ENCODE results near the gene CD86. TPM values are rescaled to one million over a fixed set of nuclear protein-coding genes. Genes with fewer than 3 reads are reported as not detected.

The CD86 gene
- total and polyA plus RNA-seq, 3 donors from 2014 or later = 3.2 to 4.5 (median 3.4) TPM

DNA sequence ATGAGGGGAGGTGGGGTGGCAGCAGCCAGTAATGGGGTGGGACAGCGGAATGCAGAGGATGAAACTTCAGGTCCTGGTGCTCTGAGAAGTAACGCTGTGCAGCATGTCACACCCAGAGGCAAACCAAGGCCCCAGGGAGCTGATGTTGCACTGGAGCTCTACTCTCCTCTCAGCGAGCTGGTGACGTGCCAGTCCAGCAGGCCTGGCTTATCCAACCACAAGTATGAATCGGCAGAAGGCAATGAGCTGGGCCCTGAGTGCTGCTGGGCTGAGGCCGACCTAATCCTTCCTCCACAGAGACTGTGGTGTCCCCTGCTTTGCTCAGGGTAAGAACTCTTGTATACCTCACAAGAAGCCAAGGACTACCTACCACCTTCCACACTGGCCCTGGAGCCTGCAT is 30.5 kb downstream of the CD86 start:
- no peaks in the 10 kb centered on the region for H3K36me3 ChIP-seq (ENCODE audit: low read depth, missing control alignments)
- TF ChIP-seq CTCF (IDR thresholded peaks at IDR 0.05) (no peak), POLR2A (IDR thresholded peaks at IDR 0.05) (no peak)
- H3K27me3 ChIP-seq = no peaks in the 10 kb centered on the region
- H3K9me3 ChIP-seq = no peaks in the 10 kb centered on the region
- intact Hi-C loops (cut with DNase I; ENCODE audit: low total_unique reads) = no loop called here
- no peak for DNase-seq
- no peak overlapping the region for H3K4me3 ChIP-seq
- H3K27ac ChIP-seq = no peak overlapping the region
- 82 to 87% methylated on average over 6 of the region's 6 CpGs for WGBS, 2 donors
- no peaks in the 10 kb centered on the region for H3K4me1 ChIP-seq

DNA sequence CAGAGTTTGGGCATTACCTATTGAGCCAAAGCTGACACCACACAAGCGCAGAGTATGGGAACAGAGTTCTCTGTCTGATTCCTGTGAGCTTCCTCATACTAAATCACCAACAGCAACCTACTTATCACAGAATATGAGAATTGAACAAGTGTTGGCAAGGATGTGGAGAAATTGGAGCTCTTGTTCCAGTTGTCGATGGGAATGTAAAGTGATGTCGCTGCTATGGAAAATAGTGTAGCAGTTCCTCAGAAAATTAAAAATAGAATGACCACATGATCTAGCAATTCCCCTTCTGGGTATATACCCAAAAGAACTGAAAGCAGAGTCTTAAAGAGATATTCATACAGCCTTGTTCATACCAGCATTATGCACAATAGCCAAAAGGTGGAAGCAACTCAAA is 33.4 kb downstream of the CD86 start:
- no peak overlapping the region for H3K4me3 ChIP-seq
- intact Hi-C loops (cut with DNase I; ENCODE audit: low total_unique reads) = no loop called here
- no peaks in the 10 kb centered on the region for H3K4me1 ChIP-seq
- TF ChIP-seq POLR2A (IDR thresholded peaks at IDR 0.05) = no peak
- TF ChIP-seq CTCF (IDR thresholded peaks at IDR 0.05) = no peak
- DNase-seq = no peak
- no peaks in the 10 kb centered on the region for H3K36me3 ChIP-seq (ENCODE audit: low read depth, missing control alignments)
- H3K27me3 ChIP-seq = no peaks in the 10 kb centered on the region
- 89 to 91% methylated on average over 3 of the region's 3 CpGs for WGBS, 2 donors
- no peak overlapping the region for H3K27ac ChIP-seq
- H3K9me3 ChIP-seq = no peaks in the 10 kb centered on the region

GRCh38 chr3:122091602-122092295 is 36.6 kb downstream of the CD86 start:
- TF ChIP-seq CTCF (IDR thresholded peaks at IDR 0.05) (no peak), POLR2A (IDR thresholded peaks at IDR 0.05) (no peak)
- intact Hi-C loops (cut with DNase I; ENCODE audit: low total_unique reads) = no loop called here
- Histone ChIP-seq H3K4me3 (no peak overlapping the region), H3K4me1 (no peaks in the 10 kb centered on the region), H3K27me3 (no peaks in the 10 kb centered on the region), H3K36me3 (ENCODE audit: low read depth, missing control alignments) (no peaks in the 10 kb centered on the region), H3K9me3 (no peaks in the 10 kb centered on the region), H3K27ac (no peak overlapping the region)
- 54 to 67% methylated on average over 4 of the region's 4 CpGs for WGBS, 2 donors
- no peak for DNase-seq

DNA sequence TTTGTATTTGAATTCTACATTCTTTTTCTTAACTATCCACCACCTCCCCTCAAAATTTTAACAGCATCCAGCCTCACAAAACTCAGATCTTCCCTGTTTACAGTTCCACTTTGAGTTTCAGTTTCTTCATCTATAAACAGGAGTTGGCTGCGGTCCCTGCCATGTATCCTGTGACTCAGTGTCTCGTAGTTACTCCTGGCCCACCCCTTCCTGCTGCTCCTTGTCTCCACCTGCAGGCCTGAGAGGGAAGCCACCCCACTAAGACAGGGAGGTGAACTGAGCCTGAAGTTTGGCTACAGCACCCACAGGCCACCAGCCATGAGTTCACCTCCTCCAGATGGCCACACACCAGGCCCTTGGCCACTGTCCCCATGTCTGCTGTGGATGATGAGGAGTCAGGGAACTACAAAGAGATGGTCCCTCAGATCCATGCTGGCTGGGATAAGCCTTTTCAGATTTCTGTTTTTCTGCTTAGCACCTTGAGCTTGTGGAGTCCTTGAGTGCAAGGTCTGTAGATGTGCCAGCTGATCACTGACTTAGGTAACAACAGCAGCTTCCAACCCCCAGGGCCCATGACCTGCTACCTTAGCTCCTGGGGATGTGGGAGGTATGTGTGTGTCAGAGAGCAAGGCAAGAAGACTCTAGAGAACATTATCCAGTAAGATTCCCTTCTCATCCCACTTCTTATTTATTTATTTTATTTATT is 37.5 kb downstream of the CD86 start:
- Histone ChIP-seq H3K4me3 (no peak overlapping the region), H3K27ac (no peak overlapping the region), H3K9me3 (no peaks in the 10 kb centered on the region), H3K36me3 (ENCODE audit: low read depth, missing control alignments) (no peaks in the 10 kb centered on the region), H3K4me1 (no peaks in the 10 kb centered on the region), H3K27me3 (no peaks in the 10 kb centered on the region)
- 66 to 82% methylated on average over 2 of the region's 2 CpGs for WGBS, 2 donors
- intact Hi-C loops (cut with DNase I; ENCODE audit: low total_unique reads) = no loop called here
- peak; percentile 28 for DNase-seq
- TF ChIP-seq POLR2A (IDR thresholded peaks at IDR 0.05) = no peak
- TF ChIP-seq CTCF (IDR thresholded peaks at IDR 0.05) = no peak
